Natural killer cell (primary cell): ENCODE data around the gene GALT. TPM values are rescaled to one million over a fixed set of nuclear protein-coding genes. Genes with fewer than 3 reads are reported as not detected.

Source experiments
- ATAC-seq, 3 donors: fragments of 150-1000 bp in 2 of 3; fragments of 200-7000 bp in 1 of 3; cut with Tn5 transposase; 1 replicate in 1 of 3; 2 replicates in 2 of 3; pipeline ENCODE4 v1.10.0; 2021; ENCODE audit warnings: mild to moderate bottlenecking in 2 of 3, moderate library complexity in 2 of 3
- DNase-seq, 2 donors: peaks; one replicate each; pipeline versions ENCODE4 v3.0.0 to v3.0.0-alpha.2; 2013 to 2021; ENCODE audit warnings: mixed read lengths in 1 of 2
- H3K27ac ChIP-seq: one replicate; pipeline ENCODE4 v1.5.1; 2013; ENCODE audit warnings: mild to moderate bottlenecking, low read length
- H3K27me3 ChIP-seq: one replicate; pipeline ENCODE4 v1.6.1; 2013; ENCODE audit warnings: low read length; ENCODE audit not compliant: control insufficient read depth, insufficient read depth
- H3K36me3 ChIP-seq: one replicate; pipeline ENCODE4 v1.6.1; 2013; ENCODE audit warnings: low read length; ENCODE audit not compliant: control insufficient read depth, insufficient read depth
- H3K4me1 ChIP-seq: one replicate; pipeline ENCODE4 v1.6.1; 2013; ENCODE audit warnings: low read length; ENCODE audit not compliant: control insufficient read depth, insufficient read depth
- H3K4me3 ChIP-seq: one replicate; pipeline ENCODE4 v1.5.1; 2013; ENCODE audit warnings: low read length
- H3K9me3 ChIP-seq: one replicate; pipeline ENCODE4 v1.6.1; 2013; ENCODE audit warnings: low read length; ENCODE audit not compliant: control insufficient read depth, insufficient read depth
- H3K27ac Mint-ChIP-seq, 2 donors: one replicate each; pipeline ENCODE4 v1.8.0; 2022; ENCODE audit warnings: mild to moderate bottlenecking in 2 of 2, mixed read lengths in 2 of 2, moderate library complexity in 1 of 2
- H3K27me3 Mint-ChIP-seq, 2 donors: one replicate each; pipeline ENCODE4 v1.8.0; 2022; ENCODE audit warnings: low read depth in 2 of 2, mixed read lengths in 2 of 2
- H3K36me3 Mint-ChIP-seq: one replicate; pipeline ENCODE4 v1.8.0; 2022; ENCODE audit warnings: mixed read lengths
- H3K4me1 Mint-ChIP-seq, 2 donors: one replicate each; pipeline ENCODE4 v1.8.0; 2022; ENCODE audit warnings: mixed read lengths in 2 of 2
- H3K4me3 Mint-ChIP-seq: one replicate; pipeline ENCODE4 v1.8.0; 2022; ENCODE audit warnings: mild to moderate bottlenecking, moderate library complexity, mixed read lengths
- H3K9me3 Mint-ChIP-seq, 2 donors: one replicate each; pipeline ENCODE4 v1.8.0; 2022; ENCODE audit warnings: mixed read lengths in 2 of 2
- WGBS: methylation state at CpG from one replicate; pipeline ENCODE4 v1.1.7; 2013; ENCODE audit warnings: missing lambda C conversion rate; ENCODE audit not compliant: insufficient coverage; 5-methylcytosine and 5-hydroxymethylcytosine counted together
- intact Hi-C: fragments of 100-400 bp; cut with micrococcal nuclease; formaldehyde crosslinking; loops from one replicate; pipeline ENCODE4 v1.14.2; 2022
- total RNA-seq, 4 donors: library from RNA; stranded (reverse); fragments of 120-200 nt in 1 of 4; gene quantifications; one replicate each; pipeline versions ENCODE4 v1.2.3 to v1.2.4, GENCODE V29; 2013 to 2022
- TF ChIP-seq, protein P1 (sequence below): fragments of 200-600 bp; IDR thresholded peaks from one replicate; pipeline ENCODE4 v1.8.0; 2022; ENCODE audit warnings: antibody characterized with exemption

The GALT gene
- total RNA-seq, 3 donors from 2014 or later (not counting 1 experiment from before 2014, with no cell fraction given), result 81.9 to 118 (median 89.3) TPM

GRCh38 chr9:34606905-34607304 is 39.6 kb upstream of the GALT start:
- DNase-seq, result no peak
- intact Hi-C loops, result no loop called here
- TF ChIP-seq, protein P1, sequence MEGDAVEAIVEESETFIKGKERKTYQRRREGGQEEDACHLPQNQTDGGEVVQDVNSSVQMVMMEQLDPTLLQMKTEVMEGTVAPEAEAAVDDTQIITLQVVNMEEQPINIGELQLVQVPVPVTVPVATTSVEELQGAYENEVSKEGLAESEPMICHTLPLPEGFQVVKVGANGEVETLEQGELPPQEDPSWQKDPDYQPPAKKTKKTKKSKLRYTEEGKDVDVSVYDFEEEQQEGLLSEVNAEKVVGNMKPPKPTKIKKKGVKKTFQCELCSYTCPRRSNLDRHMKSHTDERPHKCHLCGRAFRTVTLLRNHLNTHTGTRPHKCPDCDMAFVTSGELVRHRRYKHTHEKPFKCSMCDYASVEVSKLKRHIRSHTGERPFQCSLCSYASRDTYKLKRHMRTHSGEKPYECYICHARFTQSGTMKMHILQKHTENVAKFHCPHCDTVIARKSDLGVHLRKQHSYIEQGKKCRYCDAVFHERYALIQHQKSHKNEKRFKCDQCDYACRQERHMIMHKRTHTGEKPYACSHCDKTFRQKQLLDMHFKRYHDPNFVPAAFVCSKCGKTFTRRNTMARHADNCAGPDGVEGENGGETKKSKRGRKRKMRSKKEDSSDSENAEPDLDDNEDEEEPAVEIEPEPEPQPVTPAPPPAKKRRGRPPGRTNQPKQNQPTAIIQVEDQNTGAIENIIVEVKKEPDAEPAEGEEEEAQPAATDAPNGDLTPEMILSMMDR, result no peak
- Histone ChIP-seq H3K4me1 (peaks cover 14% of the 10 kb centered on the region), H3K9me3 (no peaks in the 10 kb centered on the region), H3K36me3 (no peaks in the 10 kb centered on the region), H3K4me3 (no peak overlapping the region), H3K27ac (no peak overlapping the region), H3K27me3 (no peaks in the 10 kb centered on the region)
- Mint-ChIP-seq H3K27me3 (no peaks in the 10 kb centered on the region), H3K36me3 (no peaks in the 10 kb centered on the region), H3K9me3 (no peaks in the 10 kb centered on the region), H3K27ac (no peak overlapping the region), H3K4me3 (no peak overlapping the region), H3K4me1 (peaks cover 14 to 22% of the 10 kb centered on the region in 2 donors)
- no peak for ATAC-seq
- WGBS, result 97% methylated on average over 3 of the region's 3 CpGs

DNA sequence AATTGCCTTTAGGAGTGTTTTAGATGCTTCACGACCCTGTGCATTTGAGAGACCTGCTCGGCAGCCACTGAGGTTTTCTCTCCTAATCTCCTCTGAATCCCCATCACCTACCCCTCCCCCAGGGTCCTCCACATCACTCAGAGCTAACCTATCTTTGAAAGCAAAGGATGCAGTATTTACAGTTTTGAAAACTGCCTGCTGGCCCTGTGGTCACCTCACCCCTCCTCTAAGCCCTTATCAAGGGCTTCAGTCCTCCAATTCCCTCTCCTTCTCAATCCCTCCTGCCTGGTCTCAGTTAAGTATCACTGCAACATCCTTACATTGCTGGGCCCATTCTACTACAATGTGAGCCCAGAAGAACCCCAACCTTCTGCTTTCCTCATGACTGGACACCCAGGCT is 39.1 kb upstream of the GALT start:
- peaks cover 17 to 26% of the 10 kb centered on the region in 2 donors for H3K4me1 Mint-ChIP-seq
- no peaks in the 10 kb centered on the region for H3K36me3 Mint-ChIP-seq
- no peaks in the 10 kb centered on the region for H3K27me3 ChIP-seq
- ATAC-seq, result no peak
- H3K4me1 ChIP-seq, result peaks cover 16% of the 10 kb centered on the region
- no peak overlapping the region for H3K27ac ChIP-seq
- H3K4me3 Mint-ChIP-seq, result no peak overlapping the region
- H3K27ac Mint-ChIP-seq, result no peak overlapping the region
- H3K9me3 Mint-ChIP-seq, result no peaks in the 10 kb centered on the region
- intact Hi-C loops, result no loop called here
- H3K27me3 Mint-ChIP-seq, result no peaks in the 10 kb centered on the region
- 65% methylated on average over 2 of the region's 2 CpGs for WGBS
- no peaks in the 10 kb centered on the region for H3K36me3 ChIP-seq
- DNase-seq, result no peak
- no peaks in the 10 kb centered on the region for H3K9me3 ChIP-seq
- no peak overlapping the region for H3K4me3 ChIP-seq
- TF ChIP-seq, protein P1, result no peak

DNA sequence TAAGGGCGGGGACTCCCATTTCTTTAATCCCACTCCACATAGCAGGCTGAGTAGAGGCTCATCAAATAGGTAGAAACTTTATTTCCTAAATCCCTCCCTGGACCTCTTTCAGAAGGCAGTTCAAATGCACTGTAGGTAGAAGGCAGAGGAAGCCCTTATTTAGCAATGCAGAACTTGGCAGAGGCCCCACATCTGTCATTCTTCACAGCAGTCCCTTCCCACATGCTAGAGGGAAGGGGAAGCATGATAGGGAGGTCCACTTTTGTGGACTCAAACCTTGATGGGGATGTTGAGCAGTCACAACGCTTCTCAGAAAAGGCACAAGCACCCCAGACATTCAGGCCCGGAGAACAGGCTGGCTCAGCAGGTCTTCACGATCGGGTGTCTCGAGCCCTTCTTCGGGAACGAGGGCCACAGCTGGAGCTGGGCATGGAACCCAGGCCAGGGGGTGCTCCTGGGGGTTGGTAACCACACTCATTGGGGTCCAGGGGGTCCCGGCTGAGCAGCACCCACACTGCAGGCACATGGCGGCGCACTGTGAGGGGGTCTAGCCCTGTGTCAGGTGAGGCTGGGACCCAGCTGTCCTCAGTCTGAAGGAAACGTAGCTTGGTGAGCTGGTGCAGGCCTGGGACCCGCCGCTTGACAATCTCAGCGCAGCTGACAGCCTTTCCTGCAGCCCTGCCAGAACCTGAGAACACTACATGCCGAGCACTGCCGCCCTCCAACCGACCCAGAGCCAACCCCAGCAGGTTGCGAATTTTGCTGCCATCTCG is 35.9 kb upstream of the GALT start:
- Mint-ChIP-seq H3K36me3 (no peaks in the 10 kb centered on the region), H3K9me3 (no peaks in the 10 kb centered on the region), H3K4me3 (peak overlapping the region; percentile 41), H3K27me3 (no peaks in the 10 kb centered on the region), H3K27ac (peak overlapping the region; percentile 92 to 96), H3K4me1 (peaks cover 29 to 36% of the 10 kb centered on the region in 2 donors)
- Histone ChIP-seq H3K4me1 (peaks cover 24% of the 10 kb centered on the region), H3K36me3 (peaks cover 7% of the 10 kb centered on the region), H3K9me3 (no peaks in the 10 kb centered on the region), H3K27ac (no peak overlapping the region), H3K4me3 (no peak overlapping the region), H3K27me3 (no peaks in the 10 kb centered on the region)
- TF ChIP-seq, protein P1, result no peak
- ATAC-seq (no peak), DNase-seq (no peak)
- intact Hi-C loops, result loop anchor here (5.0 kb wide), 1 partner anchor 37 kb away; the partner anchor contains the start of gene GALT
- WGBS, result 98% methylated on average over 20 of the region's 20 CpGs
